Trophoblast cell (in vitro differentiated cells and primary cell): Measurements from ENCODE around the gene GFI1.

ENCODE experiments used
- DNase-seq, 2 donors: peaks; one replicate each; pipeline ENCODE4 v3.0.0-alpha.2; 2016
- H2AFZ ChIP-seq: 2 replicates; pipeline ENCODE4 v1.6.1; 2013; ENCODE audit warnings: low read length, moderate library complexity, mild to moderate bottlenecking; ENCODE audit not compliant: insufficient read depth, poor library complexity
- H2AK5ac ChIP-seq: 2 replicates; pipeline ENCODE4 v1.6.1; 2013; ENCODE audit warnings: mild to moderate bottlenecking, low read length
- H2BK120ac ChIP-seq: 2 replicates; pipeline ENCODE4 v1.6.1; 2013; ENCODE audit warnings: low read length, mild to moderate bottlenecking, moderate library complexity; ENCODE audit not compliant: insufficient read depth, poor library complexity
- H2BK12ac ChIP-seq: 2 replicates; pipeline ENCODE4 v1.6.1; 2013; ENCODE audit warnings: mild to moderate bottlenecking, low read length, moderate library complexity
- H2BK5ac ChIP-seq: 2 replicates; pipeline ENCODE4 v1.6.1; 2013; ENCODE audit warnings: low read length, low read depth, moderate library complexity, mild to moderate bottlenecking; ENCODE audit not compliant: poor library complexity
- H3K14ac ChIP-seq: 2 replicates; pipeline ENCODE4 v1.6.1; 2013; ENCODE audit warnings: mild to moderate bottlenecking, low read length
- H3K18ac ChIP-seq: 2 replicates; pipeline ENCODE4 v1.6.1; 2013; ENCODE audit warnings: mild to moderate bottlenecking, low read length
- H3K23ac ChIP-seq: 2 replicates; pipeline ENCODE4 v1.6.1; 2013; ENCODE audit warnings: low read length
- H3K27ac ChIP-seq: 2 replicates; pipeline ENCODE4 v1.5.1; 2013; ENCODE audit warnings: low read depth, mild to moderate bottlenecking, inconsistent platforms, low read length, moderate library complexity
- H3K27me3 ChIP-seq: 2 replicates; pipeline ENCODE4 v1.6.1; 2013; ENCODE audit warnings: inconsistent platforms, mild to moderate bottlenecking, low read length, moderate library complexity; ENCODE audit not compliant: insufficient read depth
- H3K36me3 ChIP-seq, 2 experiments: 1 replicate in 1 of 2; 2 replicates in 1 of 2; pipeline ENCODE4 v1.6.1; 2013; ENCODE audit warnings: low read length in 2 of 2, mild to moderate bottlenecking in 2 of 2, moderate library complexity in 1 of 2; ENCODE audit not compliant: insufficient read depth in 2 of 2, control insufficient read depth in 1 of 2
- H3K4ac ChIP-seq: 2 replicates; pipeline ENCODE4 v1.6.1; 2013; ENCODE audit warnings: low read depth, mild to moderate bottlenecking, low read length, moderate library complexity
- H3K4me1 ChIP-seq, 2 experiments: 1 replicate in 1 of 2; 2 replicates in 1 of 2; pipeline ENCODE4 v1.6.1; 2013; ENCODE audit warnings: low read length in 2 of 2, mild to moderate bottlenecking in 2 of 2, moderate library complexity in 1 of 2; ENCODE audit not compliant: insufficient read depth in 2 of 2, control insufficient read depth in 1 of 2
- H3K4me2 ChIP-seq: 2 replicates; pipeline ENCODE4 v1.6.1; 2013; ENCODE audit warnings: inconsistent platforms, mild to moderate bottlenecking, low read length, moderate library complexity
- H3K4me3 ChIP-seq: 2 replicates; pipeline ENCODE4 v1.5.1; 2013; ENCODE audit warnings: mild to moderate bottlenecking, low read depth, low read length, inconsistent platforms
- H3K79me1 ChIP-seq: one replicate; pipeline ENCODE4 v1.6.1; 2013; ENCODE audit warnings: low read length
- H3K79me2 ChIP-seq: 2 replicates; pipeline ENCODE4 v1.6.1; 2013; ENCODE audit warnings: low read length, mild to moderate bottlenecking; ENCODE audit not compliant: control insufficient read depth, insufficient read depth, poor library complexity
- H3K9ac ChIP-seq: 2 replicates; pipeline ENCODE4 v1.6.1; 2013; ENCODE audit warnings: mild to moderate bottlenecking, low read length
- H3K9me3 ChIP-seq: 2 replicates; pipeline ENCODE4 v1.6.1; 2013; ENCODE audit warnings: low read depth, mild to moderate bottlenecking, control low read depth, inconsistent platforms, low read length; ENCODE audit not compliant: insufficient read depth
- H4K12ac ChIP-seq: 2 replicates; pipeline ENCODE4 v1.6.1; 2013; ENCODE audit warnings: low read depth, mild to moderate bottlenecking, low read length, moderate library complexity
- H4K8ac ChIP-seq: 2 replicates; pipeline ENCODE4 v1.6.1; 2013; ENCODE audit warnings: low read depth, mild to moderate bottlenecking, low read length, moderate library complexity
- H4K91ac ChIP-seq: one replicate; pipeline ENCODE4 v1.6.1; 2013; ENCODE audit warnings: low read depth, mild to moderate bottlenecking, low read length, moderate library complexity
- WGBS: extraction: QIAGEN DNeasy Blood & Tissue Kit; methylation state at CpG from one replicate; pipeline ENCODE4 v1.1.7; 2013; ENCODE audit warnings: missing lambda C conversion rate; ENCODE audit not compliant: insufficient read length, insufficient coverage; ENCODE audit errors: extremely low coverage; 5-methylcytosine and 5-hydroxymethylcytosine counted together

Gene GFI1

DNA sequence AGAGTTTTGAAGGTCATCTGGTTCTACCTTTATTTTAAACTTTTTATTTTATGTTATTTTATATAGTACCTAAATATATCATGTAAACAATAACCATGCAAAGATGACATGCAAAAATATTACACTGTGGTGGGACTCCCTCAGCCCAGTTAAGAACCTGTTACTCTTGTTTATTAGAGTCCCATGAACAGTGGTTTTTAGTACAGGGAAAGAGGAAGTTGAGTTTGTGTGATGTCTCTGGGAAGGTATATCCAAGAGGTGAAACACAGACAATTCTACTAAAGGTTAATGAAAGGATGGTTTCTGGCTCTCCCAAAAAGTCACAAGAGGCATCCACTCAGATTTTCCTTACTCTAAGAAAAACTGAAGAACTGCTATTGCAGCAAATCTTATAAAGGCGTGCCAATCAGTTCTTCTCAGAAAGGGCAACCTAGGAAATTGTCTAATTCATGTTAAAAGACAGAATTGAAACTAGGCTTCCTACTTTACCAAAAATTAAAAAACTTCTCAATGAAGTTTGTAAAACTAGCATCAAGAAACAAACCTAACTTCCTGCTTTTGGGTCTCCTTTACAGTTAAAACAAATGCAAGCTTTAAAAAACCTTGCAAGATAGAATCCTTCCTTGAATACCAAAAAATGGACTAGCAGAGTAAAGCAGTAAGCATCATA is 19.9 kb downstream of the GFI1 start:
- Histone ChIP-seq H3K23ac (no peak overlapping the region), H4K8ac (no peak overlapping the region), H3K79me2 (no peaks in the 10 kb centered on the region), H2BK5ac (no peak overlapping the region), H3K9ac (no peak overlapping the region), H2AFZ (no peak overlapping the region), H3K4me3 (no peak overlapping the region), H3K36me3 (no peaks in the 10 kb centered on the region), H2AK5ac (no peak overlapping the region), H3K18ac (no peak overlapping the region), H3K79me1 (no peaks in the 10 kb centered on the region), H3K14ac (no peak overlapping the region), H3K4me2 (no peak overlapping the region), H3K27me3 (no peaks in the 10 kb centered on the region), H2BK12ac (no peak overlapping the region), H3K9me3 (no peaks in the 10 kb centered on the region), H4K91ac (no peak overlapping the region), H4K12ac (no peak overlapping the region), H3K4me1 (no peaks in the 10 kb centered on the region), H2BK120ac (no peak overlapping the region), H3K4ac (no peak overlapping the region), H3K27ac (no peak overlapping the region)
- no CpG with 5 or more reads among the region's 1 CpG for WGBS
- no peak for DNase-seq

DNA sequence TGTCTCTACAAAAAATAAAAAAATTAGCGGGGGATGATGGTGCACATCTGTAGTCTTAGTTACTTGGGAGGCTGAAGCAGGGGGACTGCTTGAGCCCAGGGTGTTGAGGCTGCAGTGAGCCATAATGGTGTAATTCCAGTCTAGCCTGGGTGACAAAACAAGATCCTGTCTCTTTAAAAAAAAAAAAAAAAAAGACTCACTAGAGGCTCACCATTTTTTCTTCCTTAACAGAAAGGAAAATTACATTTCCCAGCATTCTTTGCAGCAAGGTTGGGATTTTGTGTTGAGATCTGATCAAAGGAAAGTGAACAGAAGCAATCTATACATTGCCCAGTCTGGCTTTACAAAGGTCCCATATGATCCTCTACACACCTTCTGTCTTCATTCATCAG is 21.5 kb downstream of the GFI1 start:
- Histone ChIP-seq H3K36me3 (no peaks in the 10 kb centered on the region), H2AK5ac (no peak overlapping the region)

DNA sequence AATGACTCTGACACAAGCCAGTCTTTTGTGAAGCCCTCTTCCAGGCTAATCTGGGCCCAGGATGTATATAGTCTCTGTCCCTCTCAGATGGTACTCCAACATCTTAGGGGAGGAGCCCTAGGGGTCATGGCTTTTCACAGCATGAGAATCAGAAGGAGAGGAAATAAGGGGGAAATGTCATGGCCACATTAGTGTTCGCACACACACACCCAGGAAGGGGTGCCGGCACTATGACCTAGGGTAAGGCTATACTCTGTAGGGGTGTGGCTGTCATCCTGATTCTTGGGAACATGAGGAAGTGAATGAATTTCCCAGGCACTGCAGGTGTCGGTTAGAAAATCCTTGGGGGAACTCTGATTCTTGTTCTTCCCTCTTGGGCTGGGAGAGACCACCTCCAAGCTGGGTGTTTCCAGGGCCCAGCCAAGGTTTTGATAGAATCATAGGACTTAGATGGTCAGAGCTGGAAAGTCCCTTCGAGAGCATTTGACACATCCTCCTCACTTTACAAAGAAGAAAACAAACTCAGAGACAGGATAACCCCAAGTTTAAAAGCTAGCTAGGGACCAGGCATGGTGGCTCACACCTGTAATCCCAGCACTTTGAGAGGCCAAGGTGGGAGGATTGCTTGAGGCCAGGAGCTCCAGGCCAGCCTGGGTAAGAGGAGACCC is 22.0 kb downstream of the GFI1 start:
- no peak overlapping the region for H2BK120ac ChIP-seq
- H2BK12ac ChIP-seq: no peak overlapping the region
- no peak overlapping the region for H3K4ac ChIP-seq
- no peak overlapping the region for H3K4me3 ChIP-seq
- no peak overlapping the region for H3K18ac ChIP-seq
- no peaks in the 10 kb centered on the region for H3K27me3 ChIP-seq
- H3K23ac ChIP-seq: no peak overlapping the region
- no peak overlapping the region for H3K27ac ChIP-seq
- DNase-seq: no peak
- no peaks in the 10 kb centered on the region for H3K9me3 ChIP-seq
- H3K79me2 ChIP-seq: no peaks in the 10 kb centered on the region
- H3K4me1 ChIP-seq: no peaks in the 10 kb centered on the region
- no peak overlapping the region for H3K4me2 ChIP-seq
- no peak overlapping the region for H4K91ac ChIP-seq
- no peak overlapping the region for H3K9ac ChIP-seq
- H3K36me3 ChIP-seq: no peaks in the 10 kb centered on the region
- no peaks in the 10 kb centered on the region for H3K79me1 ChIP-seq
- no peak overlapping the region for H4K8ac ChIP-seq
- H4K12ac ChIP-seq: no peak overlapping the region
- no peak overlapping the region for H2AFZ ChIP-seq
- no peak overlapping the region for H2BK5ac ChIP-seq
- H2AK5ac ChIP-seq: no peak overlapping the region
- WGBS: no CpG with 5 or more reads among the region's 4 CpGs
- H3K14ac ChIP-seq: no peak overlapping the region

More for the DNA sequence above, 21.5 kb downstream of the GFI1 start:
- Histone ChIP-seq H2BK5ac (no peak overlapping the region), H2BK120ac (no peak overlapping the region), H4K91ac (no peak overlapping the region), H3K4me3 (no peak overlapping the region), H3K27ac (no peak overlapping the region), H3K79me1 (no peaks in the 10 kb centered on the region), H3K23ac (no peak overlapping the region), H3K4me1 (no peaks in the 10 kb centered on the region), H2AFZ (no peak overlapping the region), H3K14ac (no peak overlapping the region), H3K79me2 (no peaks in the 10 kb centered on the region), H3K9me3 (no peaks in the 10 kb centered on the region), H3K4ac (no peak overlapping the region), H3K18ac (no peak overlapping the region), H4K12ac (no peak overlapping the region), H3K4me2 (no peak overlapping the region), H3K27me3 (no peaks in the 10 kb centered on the region), H4K8ac (no peak overlapping the region), H2BK12ac (no peak overlapping the region), H3K9ac (no peak overlapping the region)
- DNase-seq: no peak
- no CpG with 5 or more reads among the region's 1 CpG for WGBS

GRCh38 chr1:92461364-92462097 is 25.2 kb downstream of the GFI1 start:
- Histone ChIP-seq H3K4me1 (no peaks in the 10 kb centered on the region), H2BK120ac (no peak overlapping the region), H3K23ac (no peak overlapping the region), H3K27me3 (no peaks in the 10 kb centered on the region), H2AFZ (no peak overlapping the region), H3K4me2 (no peak overlapping the region), H3K9me3 (no peaks in the 10 kb centered on the region), H3K14ac (no peak overlapping the region), H3K9ac (no peak overlapping the region), H3K79me2 (no peaks in the 10 kb centered on the region), H3K18ac (no peak overlapping the region), H3K79me1 (no peaks in the 10 kb centered on the region), H3K4ac (no peak overlapping the region), H4K8ac (no peak overlapping the region), H3K4me3 (no peak overlapping the region), H4K12ac (no peak overlapping the region), H3K36me3 (no peaks in the 10 kb centered on the region), H2AK5ac (no peak overlapping the region), H2BK12ac (no peak overlapping the region), H3K27ac (no peak overlapping the region), H4K91ac (no peak overlapping the region), H2BK5ac (no peak overlapping the region)
- WGBS: no CpG with 5 or more reads among the region's 5 CpGs
- no peak for DNase-seq
